HepG2 (cell line): ENCODE results near the gene DEFB121. TPM values are rescaled to one million over a fixed set of nuclear protein-coding genes. Genes with fewer than 3 reads are reported as not detected.
A peak's percentile ranks its signal among the peaks of the same experiment; 100 is the strongest.

Source experiments
- ATAC-seq: fragments of 200-7000 bp; cut with Tn5 transposase; 3 replicates; pipeline ENCODE4 v1.9.1; 2020; ENCODE audit warnings: mild to moderate bottlenecking, moderate library complexity
- BruUV-seq: library from RNA; stranded (reverse); fragments of 400-500 nt; replicated peaks from 2 replicates; lab custom pipeline; 2021; lab: Mats Ljungman, UMichigan
- CTCF ChIA-PET: fragments of 300-600 bp; formaldehyde crosslinking; extraction: SDS; loops from one replicate; lab custom pipeline; 2021; ENCODE audit warnings: low total read pairs, inconsistent platforms, low intra/inter-chr PET ratio; lab: Yijun Ruan, JAX
- POLR2A ChIA-PET: fragments of 350-600 bp; sonication (Branson Sonifier 250); formaldehyde crosslinking; loops from one replicate; lab custom pipeline; 2020; ENCODE audit warnings: antibody characterized with exemption, inconsistent platforms; lab: Yijun Ruan, JAX
- DNase-seq: peaks from one replicate; pipeline ENCODE4 v3.0.0-alpha.2; 2015; ENCODE audit warnings: low spot score
- FAIRE-seq: peaks from 3 replicates; lab custom pipeline; 2011; peaks lifted over from hg19 to GRCh38; lab: Jason Lieb, UNC
- H2AFZ ChIP-seq: one replicate; pipeline ENCODE4 v1.6.1; 2011; ENCODE audit warnings: low read length, inconsistent platforms
- H3K27ac ChIP-seq: fragments of 300-600 bp; 3 replicates; pipeline ENCODE4 v1.8.0; 2011; ENCODE audit warnings: mixed run types, mild to moderate bottlenecking, mixed read lengths, low read length, inconsistent platforms; ENCODE audit not compliant: insufficient read depth; ENCODE audit errors: extremely low read length
- H3K27me3 ChIP-seq, 2 experiments: fragments of 200-600 bp in 1 of 2; 2 replicates in 1 of 2; 3 replicates in 1 of 2; pipeline versions ENCODE4 v1.6.0 to v1.8.0; 2011; ENCODE audit warnings: low read length in 2 of 2, mild to moderate bottlenecking in 2 of 2, moderate library complexity in 2 of 2, inconsistent platforms in 1 of 2; ENCODE audit not compliant: insufficient read depth in 2 of 2, control insufficient read depth in 1 of 2
- H3K36me3 ChIP-seq, 2 experiments: fragments of 200-600 bp in 1 of 2; replicated peaks in 1 of 2; 2 replicates in 1 of 2; 3 replicates in 1 of 2; pipeline versions ENCODE4 v1.5.1 to v1.8.0; 2011; ENCODE audit warnings: low read length in 2 of 2, inconsistent platforms in 1 of 2; ENCODE audit not compliant: insufficient read depth in 2 of 2, control insufficient read depth in 1 of 2
- H3K4me1 ChIP-seq: 2 replicates; pipeline ENCODE4 v1.5.1; 2012; ENCODE audit warnings: low read length, inconsistent platforms; ENCODE audit not compliant: insufficient read depth
- H3K4me2 ChIP-seq: 2 replicates; pipeline ENCODE4 v1.6.0; 2011; ENCODE audit warnings: low read depth, low read length, inconsistent platforms
- H3K4me3 ChIP-seq, 3 experiments: fragments of 200-600 bp in 1 of 3; sonication (generic), shearing (Covaris generic) in 1 of 3; replicated peaks in 1 of 3; 2 replicates each; pipeline ENCODE4 v1.5.1; 2011 to 2016; ENCODE audit warnings: low read length in 3 of 3, inconsistent platforms in 2 of 3, low read depth in 2 of 3, mild to moderate bottlenecking in 2 of 3, control low read depth in 1 of 3, mixed read lengths in 1 of 3; ENCODE audit not compliant: insufficient read depth in 1 of 3
- H3K79me2 ChIP-seq: one replicate; pipeline ENCODE4 v1.6.1; 2011; ENCODE audit warnings: low read length, inconsistent platforms; ENCODE audit not compliant: insufficient read depth
- H3K9ac ChIP-seq: 2 replicates; pipeline ENCODE4 v1.6.0; 2011; ENCODE audit warnings: mild to moderate bottlenecking, low read depth, low read length, inconsistent platforms; ENCODE audit not compliant: insufficient read depth
- H3K9me3 ChIP-seq: 2 replicates; pipeline ENCODE4 v1.5.1; 2012; ENCODE audit warnings: mild to moderate bottlenecking, low read length
- H4K20me1 ChIP-seq: 2 replicates; pipeline ENCODE4 v1.6.0; 2011; ENCODE audit warnings: inconsistent platforms, mild to moderate bottlenecking, low read length, moderate library complexity; ENCODE audit not compliant: insufficient read depth
- BHLHE40 ChIP-seq: IDR thresholded peaks from 2 replicates; pipeline ENCODE4 v1.6.1; 2011; ENCODE audit warnings: low read length, improper control_type of control experiment
- CREB1 ChIP-seq, 2 experiments: fragments of 450-650 bp in 1 of 2; IDR thresholded peaks; 2 replicates each; pipeline ENCODE4 v1.6.1; 2016 to 2017; ENCODE audit warnings: control low read depth in 1 of 2, mild to moderate bottlenecking in 1 of 2, missing compliant biosample characterization in 1 of 2, missing genetic modification characterization in 1 of 2
- ZNF549 ChIP-seq: sonication (generic); formaldehyde crosslinking; IDR thresholded peaks from 2 replicates; pipeline ENCODE4 v1.5.0; 2020; ENCODE audit warnings: missing genetic modification reagents
- ZNF737 ChIP-seq: sonication (generic); formaldehyde crosslinking; IDR thresholded peaks from 2 replicates; pipeline ENCODE4 v1.5.0; 2020; ENCODE audit warnings: missing genetic modification reagents, mild to moderate bottlenecking, borderline replicate concordance
- WGBS: methylation state at CpG from one replicate; pipeline ENCODE4 v1.1.6; 2017; ENCODE audit warnings: low lambda C conversion rate; 5-methylcytosine and 5-hydroxymethylcytosine counted together
- in situ Hi-C: cut with HindIII; loops from 2 replicates; pipeline ENCODE4 v1.10.0; 2017; ENCODE audit warnings: low pct_unique_long_range_greater_than_20kb; ENCODE audit not compliant: extremely low pct_ligation_motif_present
- intact Hi-C: fragments of 100-400 bp; cut with micrococcal nuclease; formaldehyde crosslinking; loops from one replicate; pipeline ENCODE4 v1.10.0; 2022; ENCODE audit not compliant: unreplicated experiment
- polyA plus RNA-seq, 8 experiments: library from polyadenylated mRNA; depleted of rRNA in 3 of 8; stranded (reverse) in 7 of 8; unstranded in 1 of 8; fragments of >200 nt; fragmentation: Illumina TruSeq in 4 of 8; extraction: Trizol in 4 of 8; gene quantifications; 2 replicates each; pipeline versions ENCODE4 v1.2.1 to v1.2.3, GENCODE V29; 2011 to 2016; ENCODE audit warnings: low read depth in 4 of 8, missing spikeins in 1 of 8, mixed read lengths in 1 of 8; ENCODE audit not compliant: insufficient read depth in 1 of 8
- total RNA-seq, 5 experiments: library from RNA; depleted of rRNA; stranded (reverse); fragments of >200 nt; fragmentation: Illumina TruSeq; extraction: Trizol; gene quantifications; 2 replicates each; pipeline ENCODE4 v1.2.3, GENCODE V29; 2016; ENCODE audit warnings: low read depth in 1 of 5
- TF ChIP-seq, protein P1 (sequence below): sonication (generic); formaldehyde crosslinking; IDR thresholded peaks from 2 replicates; pipeline ENCODE4 v1.4.0; 2020; ENCODE audit warnings: mild to moderate bottlenecking, missing genetic modification reagents

The DEFB121 gene
- total and polyA plus RNA-seq, 2 of the 13 experiments (the other 11 are each of a cell fraction or from before 2014, with no cell fraction given), result not detected

DNA sequence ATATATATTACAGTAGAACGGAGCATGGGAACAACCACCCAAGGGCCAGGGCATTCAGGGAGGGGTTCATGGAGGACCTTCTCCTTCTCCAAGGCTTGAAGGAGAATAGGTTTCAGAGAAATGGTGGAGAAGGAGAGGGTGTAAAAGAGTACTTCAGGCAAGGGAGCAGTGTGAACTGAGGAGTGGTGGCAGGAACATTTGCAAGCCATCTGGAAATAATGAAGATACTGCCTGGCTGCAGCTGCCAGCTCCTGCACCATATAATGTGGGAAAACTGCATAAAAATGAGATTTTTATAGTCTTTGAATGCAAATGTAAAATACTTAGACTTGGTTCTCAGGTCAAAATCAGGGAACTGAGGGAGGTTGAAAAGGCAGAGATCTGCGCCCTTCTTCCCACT lies 9.6 kb upstream of the DEFB121 start:
- Histone ChIP-seq H4K20me1 (no peaks in the 10 kb centered on the region), H3K4me2 (no peak overlapping the region), H3K4me3 (no peak overlapping the region)
- BruUV-seq, result no TSS peak
- DNase-seq (no peak), FAIRE-seq (no peak)
- TF ChIP-seq ZNF549 (CRISPR knock-in tag) (no peak), BHLHE40 (no peak)
- TF ChIP-seq, protein P1, sequence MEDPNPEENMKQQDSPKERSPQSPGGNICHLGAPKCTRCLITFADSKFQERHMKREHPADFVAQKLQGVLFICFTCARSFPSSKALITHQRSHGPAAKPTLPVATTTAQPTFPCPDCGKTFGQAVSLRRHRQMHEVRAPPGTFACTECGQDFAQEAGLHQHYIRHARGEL (CRISPR knock-in tag), result no peak
- TF ChIP-seq, all 625 proteins: peak for 0
- Histone ChIP-seq H3K27ac (no peak overlapping the region), H3K9ac (no peak overlapping the region), H3K79me2 (no peaks in the 10 kb centered on the region), H2AFZ (no peak overlapping the region), H3K36me3 (no peaks in the 10 kb centered on the region), H3K27me3 (no peaks in the 10 kb centered on the region; a peak in 1 of 5 replicates), H3K9me3 (no peaks in the 10 kb centered on the region), H3K4me1 (no peaks in the 10 kb centered on the region)
- POLR2A ChIA-PET, result no interaction called here
- ATAC-seq, result no peak
- intact Hi-C loops (no loop called here), in situ Hi-C loops (no loop called here)
- CTCF ChIA-PET, result no interaction called here
- WGBS, result 61% methylated on average over 2 of the region's 2 CpGs

DNA sequence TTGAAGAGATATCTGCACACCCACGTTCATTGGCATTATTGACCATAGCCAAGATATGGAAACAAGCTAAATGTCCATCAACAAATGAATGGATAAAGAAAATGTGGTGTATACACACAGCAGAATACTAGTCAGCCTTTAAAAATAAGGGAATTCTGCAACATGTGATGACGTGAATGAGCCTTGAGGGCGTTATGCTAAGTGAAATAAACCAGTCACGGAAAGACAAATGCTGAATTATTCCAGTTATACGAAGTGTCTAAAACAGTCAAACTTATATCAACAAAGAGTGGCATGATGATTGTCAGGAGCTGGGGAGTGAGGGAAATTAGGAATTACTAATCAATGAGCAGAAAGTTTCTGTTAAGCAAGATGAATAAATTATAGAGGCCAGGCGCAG lies 8.4 kb upstream of the DEFB121 start:
- no peak for FAIRE-seq
- no TSS peak for BruUV-seq
- intact Hi-C loops (no loop called here), in situ Hi-C loops (loop anchor here (5.0 kb wide), 1 partner anchor 83 kb away; no protein-coding TSS in a partner anchor)
- H3K27ac ChIP-seq, result no peak overlapping the region
- no peak overlapping the region for H2AFZ ChIP-seq
- no peaks in the 10 kb centered on the region for H3K79me2 ChIP-seq
- H4K20me1 ChIP-seq, result no peaks in the 10 kb centered on the region
- H3K4me2 ChIP-seq, result no peak overlapping the region
- CTCF ChIA-PET, result interaction anchor here (2.6 kb wide), 1 partner anchor 89 kb away, joined by 38 read pairs; no protein-coding TSS in a partner anchor
- no peaks in the 10 kb centered on the region for H3K4me1 ChIP-seq
- H3K9me3 ChIP-seq, result no peaks in the 10 kb centered on the region
- no peaks in the 10 kb centered on the region for H3K36me3 ChIP-seq
- no peaks in the 10 kb centered on the region; a peak in 1 of 5 replicates for H3K27me3 ChIP-seq
- H3K4me3 ChIP-seq, result no peak overlapping the region
- WGBS, result 16% methylated on average over 6 of the region's 6 CpGs
- TF ChIP-seq CREB1 (IDR thresholded peaks at IDR 0.05) (peak; percentile 79), CREB1 (CRISPR knock-in tag; IDR thresholded peaks at IDR 0.05) (no peak), ZNF737 (CRISPR knock-in tag) (no peak)
- TF ChIP-seq, all 625 proteins: peak for 1
- ATAC-seq (no peak), DNase-seq (no peak)
- POLR2A ChIA-PET, result no interaction called here
- H3K9ac ChIP-seq, result no peak overlapping the region
